Measurements from ENCODE around the gene CNIH3.

CNIH3 gene

DNA sequence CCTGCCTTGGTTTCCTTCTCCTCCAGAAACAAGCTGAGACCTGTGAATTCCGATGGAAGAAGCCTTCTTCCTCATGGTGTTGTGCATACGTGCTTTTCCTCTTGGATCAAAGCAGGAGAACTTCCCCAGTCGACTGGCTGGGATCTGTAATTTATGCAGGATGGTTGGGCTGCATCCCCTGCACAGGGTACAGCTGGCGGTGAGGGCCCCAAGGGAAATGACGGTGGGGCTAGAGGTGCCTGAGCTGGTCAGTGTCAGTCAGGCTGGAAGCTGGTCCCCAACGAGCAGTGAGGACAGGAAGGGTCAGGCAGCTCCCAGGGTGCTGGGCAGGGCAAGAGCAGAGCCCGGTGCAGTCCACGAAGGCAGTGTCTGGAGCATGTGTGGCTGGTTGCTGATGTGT, 106.7 kb downstream of the CNIH3 start:
- no peak for DNase-seq (ENCODE audit: low read depth in 2 of 2)

- no peak for DNase-seq (ENCODE audit: low read depth in 2 of 2)
These were observed 108.4 kb downstream of the CNIH3 start for GRCh38 chr1:224724566-224724965.

DNA sequence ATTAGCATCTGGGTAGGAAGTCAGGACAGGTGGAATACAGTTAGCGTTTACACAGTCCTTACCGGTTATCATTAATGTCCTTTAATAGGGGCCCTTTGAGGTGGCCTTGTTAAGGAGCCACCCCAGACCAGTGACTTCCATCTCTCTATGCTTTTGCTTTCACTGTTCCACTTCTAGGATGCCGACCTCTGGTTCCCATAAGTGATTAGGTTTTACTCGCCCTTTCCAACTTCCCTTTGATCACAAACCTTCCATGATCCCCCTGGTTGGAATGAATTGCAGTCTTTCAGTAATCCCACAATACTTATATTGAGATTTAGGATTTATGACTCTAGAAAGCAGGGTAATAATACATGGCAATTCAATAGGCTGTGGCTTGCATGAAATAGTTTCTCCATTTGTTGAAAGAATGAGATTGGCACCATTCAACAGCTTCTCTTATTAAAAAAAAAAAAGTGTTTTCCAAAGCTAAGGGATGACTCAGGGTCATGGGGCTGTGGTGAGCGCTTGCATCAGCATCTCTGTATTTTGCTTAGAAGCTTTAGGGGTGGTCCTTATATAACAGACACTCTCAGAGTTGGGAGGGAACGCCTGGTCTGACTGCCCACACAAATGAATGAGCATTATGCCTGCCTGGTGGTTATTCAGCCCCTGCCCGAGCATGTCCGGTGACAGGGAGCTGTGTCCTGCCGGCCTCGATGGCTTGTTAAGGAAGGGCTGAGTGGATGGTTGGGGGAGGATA, 110.5 kb downstream of the CNIH3 start:
- DNase-seq (ENCODE audit: low read depth in 2 of 2): no peak

- DNase-seq (ENCODE audit: low read depth in 2 of 2): no peak
These were observed 111.5 kb downstream of the CNIH3 start for GRCh38 chr1:224727351-224728289.

DNA sequence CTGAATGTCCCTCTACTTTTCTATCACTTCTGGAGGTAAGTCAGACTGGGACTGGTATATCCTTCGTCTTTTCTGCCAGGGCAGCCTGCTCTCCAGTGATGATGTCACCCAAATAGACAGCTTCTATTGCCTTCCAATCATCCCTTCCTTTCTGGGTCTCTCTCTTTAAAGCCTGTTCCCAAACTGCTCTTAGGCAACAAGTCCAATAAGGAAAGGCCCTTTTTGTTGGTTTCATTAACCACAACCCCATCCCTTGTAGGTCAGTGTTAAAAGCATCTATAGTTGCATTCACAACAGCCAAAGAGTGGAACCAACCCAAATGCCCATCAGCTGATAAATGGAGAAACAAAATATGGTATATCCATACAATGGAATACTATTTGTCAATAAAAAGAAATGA, 114.4 kb downstream of the CNIH3 start:
- DNase-seq (ENCODE audit: low read depth in 2 of 2): no peak

- no peak for DNase-seq (ENCODE audit: low read depth in 2 of 2)
These were observed 114.8 kb downstream of the CNIH3 start for GRCh38 chr1:224730965-224731364.

DNA sequence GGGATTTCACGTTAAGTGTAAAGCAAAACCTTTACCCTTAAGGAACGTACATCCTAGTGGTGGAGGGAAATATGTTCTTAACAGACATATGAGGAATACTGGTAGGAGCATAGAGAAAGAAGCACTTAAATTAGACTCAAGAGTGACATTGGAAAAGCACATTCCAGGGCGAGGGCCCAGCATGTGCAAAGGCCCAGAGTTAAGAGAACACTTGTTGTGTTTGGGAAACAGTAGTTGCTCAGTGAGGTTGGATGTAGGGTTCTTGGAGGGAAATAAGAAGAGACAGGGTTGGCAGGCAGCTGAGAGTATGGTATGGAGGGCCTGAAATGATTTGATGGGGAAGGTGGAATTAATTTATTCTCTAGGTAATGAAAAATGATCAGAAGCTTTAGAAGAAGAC, 115.5 kb downstream of the CNIH3 start:
- no peak for DNase-seq (ENCODE audit: low read depth in 2 of 2)

GRCh38 chr1:224732377-224733026, 116.4 kb downstream of the CNIH3 start:
- no peak for DNase-seq (ENCODE audit: low read depth in 2 of 2)

DNA sequence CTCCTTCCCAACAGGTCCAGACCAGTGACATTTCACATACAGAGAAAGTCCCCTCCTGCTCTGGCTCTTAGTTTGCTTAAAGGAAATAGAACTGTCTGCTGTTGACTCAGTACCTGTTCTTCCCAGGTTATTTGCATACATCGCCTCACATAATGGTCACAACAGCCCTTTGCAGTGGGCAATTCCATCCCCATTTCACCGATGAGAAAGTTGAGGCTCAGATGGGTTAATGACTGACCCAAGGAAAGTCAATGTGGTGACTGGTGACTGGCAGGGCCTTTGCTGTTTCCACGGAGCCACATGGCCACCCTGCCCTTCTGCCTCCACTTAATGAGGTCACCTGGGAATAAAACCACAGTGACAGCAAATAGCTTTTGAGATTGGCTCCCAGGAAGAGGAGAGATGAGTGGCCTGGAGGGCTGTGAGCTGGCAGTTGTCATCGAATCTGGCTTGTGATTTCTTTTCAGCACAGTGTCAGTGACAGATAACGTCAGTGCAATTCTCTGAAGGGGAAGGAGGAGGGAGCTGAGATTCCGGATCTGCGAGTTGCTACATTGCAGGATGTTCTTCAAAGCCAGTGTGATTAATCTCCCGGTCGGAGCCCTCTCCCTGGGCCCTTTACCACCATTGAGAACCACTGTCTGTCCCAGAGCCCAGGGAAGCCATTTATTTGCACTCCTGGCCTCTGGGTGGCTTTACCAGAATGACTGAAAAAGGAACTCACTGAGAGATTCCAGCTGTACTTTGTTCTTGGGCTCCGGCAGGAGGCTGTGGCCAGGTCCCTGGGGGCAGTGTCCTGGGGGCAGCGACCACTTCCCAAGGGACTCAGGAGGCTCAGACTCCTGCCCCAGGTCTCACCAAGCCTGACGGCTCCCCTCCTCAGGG, 117.2 kb downstream of the CNIH3 start:
- DNase-seq (ENCODE audit: low read depth in 2 of 2): no peak

GRCh38 chr1:224734261-224734935, 118.3 kb downstream of the CNIH3 start:
- DNase-seq (ENCODE audit: low read depth in 2 of 2): no peak

GRCh38 chr1:224735159-224735558, 119.0 kb downstream of the CNIH3 start:
- no peak for DNase-seq (ENCODE audit: low read depth in 2 of 2)

- DNase-seq (ENCODE audit: low read depth in 2 of 2): no peak
These were observed 120.7 kb downstream of the CNIH3 start for GRCh38 chr1:224736619-224737352.

DNA sequence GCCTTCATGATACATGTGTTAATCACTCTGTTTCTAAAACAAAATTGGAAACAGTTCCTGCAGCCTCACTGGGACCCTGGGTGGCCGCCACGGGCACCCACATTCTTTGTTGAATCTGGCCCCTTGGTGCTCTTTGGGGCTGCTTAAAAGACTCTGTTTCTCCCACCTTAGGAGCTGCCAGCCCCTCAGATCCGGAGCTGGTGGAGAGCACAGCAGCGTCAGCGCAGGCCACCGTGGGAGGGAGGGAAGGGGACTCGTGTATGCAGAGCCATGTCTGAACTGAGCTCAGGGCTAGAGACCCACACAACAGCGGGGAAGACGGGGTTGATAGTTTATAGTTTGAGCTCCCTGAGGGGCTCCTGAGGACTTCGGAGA, 121.2 kb downstream of the CNIH3 start:
- DNase-seq (ENCODE audit: low read depth in 2 of 2): no peak

- no peak for DNase-seq (ENCODE audit: low read depth in 2 of 2)
These were observed 123.3 kb downstream of the CNIH3 start for GRCh38 chr1:224739303-224739996.

- DNase-seq (ENCODE audit: low read depth in 2 of 2): no peak
These were observed 124.0 kb downstream of the CNIH3 start for GRCh38 chr1:224739997-224740684.

GRCh38 chr1:224740685-224741052, 124.6 kb downstream of the CNIH3 start:
- no peak for DNase-seq (ENCODE audit: low read depth in 2 of 2)

DNA sequence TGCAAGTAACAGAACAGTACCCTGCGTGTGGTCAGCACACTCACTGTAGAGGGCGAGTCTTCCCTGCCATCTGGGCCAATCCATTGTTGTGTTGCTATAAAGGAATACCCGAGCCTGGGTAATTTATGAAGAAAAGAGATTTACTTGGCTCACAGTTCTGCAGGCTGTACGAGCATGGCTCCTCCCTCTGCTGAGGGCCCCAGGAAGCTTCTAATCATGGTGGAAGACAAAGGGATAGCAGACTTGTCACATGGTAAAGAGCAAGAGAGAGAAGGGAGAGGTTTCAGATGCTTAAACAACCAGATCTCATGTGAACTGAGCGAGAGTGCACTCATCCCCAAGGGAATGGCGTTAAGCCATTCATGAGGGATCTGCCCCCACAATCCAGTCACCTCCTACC, 126.2 kb downstream of the CNIH3 start:
- no peak for DNase-seq (ENCODE audit: low read depth in 2 of 2)

DNA sequence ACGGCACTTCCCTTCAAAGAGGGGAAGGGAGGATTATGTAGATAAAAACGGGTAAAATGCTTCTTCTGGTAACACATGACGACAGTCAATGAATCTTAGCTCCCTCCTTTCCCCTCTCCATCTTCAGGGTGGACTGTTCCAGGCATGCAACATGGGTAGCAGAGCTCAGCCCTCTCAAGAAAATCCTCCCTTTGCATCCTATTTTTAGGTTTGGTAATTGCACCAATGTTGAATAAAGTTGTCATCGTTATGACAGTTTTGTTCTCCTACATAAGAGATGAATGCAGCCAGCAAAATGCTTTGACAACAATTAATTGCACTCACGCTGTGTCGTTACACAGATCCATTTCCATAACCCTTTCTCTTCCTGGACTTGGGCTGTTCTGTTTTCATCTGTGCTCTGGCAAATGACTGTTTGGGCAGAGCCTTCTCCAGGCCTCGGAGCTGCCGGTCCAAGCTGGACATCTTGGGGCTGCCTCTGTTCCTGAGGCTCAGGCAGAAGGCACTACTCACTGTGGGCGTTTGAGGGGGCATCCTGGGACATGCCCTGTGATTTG, 127.6 kb downstream of the CNIH3 start:
- no peak for DNase-seq (ENCODE audit: low read depth in 2 of 2)

DNA sequence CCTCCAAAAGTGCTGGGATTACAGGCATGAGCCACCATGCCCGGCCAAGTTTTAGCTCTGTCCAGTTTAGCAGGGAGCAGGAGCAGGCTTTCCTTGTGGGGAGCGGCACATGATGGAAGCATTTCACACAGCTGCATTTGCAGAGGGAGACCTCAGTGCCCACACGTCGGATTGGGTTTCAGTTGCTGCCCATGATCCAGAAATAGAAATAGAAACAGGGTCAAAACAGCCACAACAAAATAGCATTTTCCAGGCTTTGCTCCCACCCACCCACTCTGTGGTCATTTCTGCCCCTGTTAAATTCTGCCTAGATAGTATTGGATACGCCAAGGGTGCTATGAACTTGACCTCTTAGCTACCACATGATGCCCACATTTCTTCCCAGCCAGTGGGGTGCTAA, 128.4 kb downstream of the CNIH3 start:
- no peak for DNase-seq (ENCODE audit: low read depth in 2 of 2)
